ENCODE results near the gene SF3A1.
A peak's percentile ranks its signal among the peaks of the same experiment; 100 is the strongest.

DNA sequence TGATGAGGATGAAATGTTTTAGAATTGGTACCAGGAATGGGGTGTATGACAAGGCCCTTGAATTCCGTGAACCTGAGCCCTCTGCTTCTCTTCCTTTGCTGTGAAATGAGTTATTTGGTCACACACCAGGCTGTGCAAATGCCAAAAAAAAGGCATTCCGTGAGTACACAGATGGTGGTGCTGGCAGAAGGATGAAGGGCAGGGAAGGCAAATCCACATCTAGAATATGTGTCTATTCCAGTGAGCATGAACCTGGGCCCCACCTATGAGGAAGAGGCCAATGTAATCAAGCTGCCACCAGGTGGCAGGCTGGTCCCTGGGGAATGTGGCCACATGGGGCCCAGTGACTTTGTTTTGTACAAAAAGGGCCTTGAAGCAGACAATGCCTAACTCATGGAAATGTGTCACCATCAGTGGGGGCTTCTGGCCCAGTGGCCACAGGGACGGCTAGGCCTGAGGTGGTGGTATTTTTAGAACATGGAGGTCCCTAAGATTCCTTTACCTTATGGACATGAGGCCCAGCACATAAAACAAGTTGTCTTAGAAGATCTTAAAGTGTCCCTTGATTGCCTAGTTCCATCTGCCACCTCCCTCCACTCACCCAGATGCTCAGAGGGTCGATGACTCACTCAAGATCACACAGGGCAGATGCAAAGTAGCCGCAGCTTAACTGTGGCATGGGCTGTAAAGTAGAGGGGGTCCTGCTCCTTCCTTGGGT, 34.4 kb upstream of the SF3A1 start:
- TF ChIP-seq, protein P1, sequence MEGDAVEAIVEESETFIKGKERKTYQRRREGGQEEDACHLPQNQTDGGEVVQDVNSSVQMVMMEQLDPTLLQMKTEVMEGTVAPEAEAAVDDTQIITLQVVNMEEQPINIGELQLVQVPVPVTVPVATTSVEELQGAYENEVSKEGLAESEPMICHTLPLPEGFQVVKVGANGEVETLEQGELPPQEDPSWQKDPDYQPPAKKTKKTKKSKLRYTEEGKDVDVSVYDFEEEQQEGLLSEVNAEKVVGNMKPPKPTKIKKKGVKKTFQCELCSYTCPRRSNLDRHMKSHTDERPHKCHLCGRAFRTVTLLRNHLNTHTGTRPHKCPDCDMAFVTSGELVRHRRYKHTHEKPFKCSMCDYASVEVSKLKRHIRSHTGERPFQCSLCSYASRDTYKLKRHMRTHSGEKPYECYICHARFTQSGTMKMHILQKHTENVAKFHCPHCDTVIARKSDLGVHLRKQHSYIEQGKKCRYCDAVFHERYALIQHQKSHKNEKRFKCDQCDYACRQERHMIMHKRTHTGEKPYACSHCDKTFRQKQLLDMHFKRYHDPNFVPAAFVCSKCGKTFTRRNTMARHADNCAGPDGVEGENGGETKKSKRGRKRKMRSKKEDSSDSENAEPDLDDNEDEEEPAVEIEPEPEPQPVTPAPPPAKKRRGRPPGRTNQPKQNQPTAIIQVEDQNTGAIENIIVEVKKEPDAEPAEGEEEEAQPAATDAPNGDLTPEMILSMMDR (IDR thresholded peaks at IDR 0.05; ENCODE audit: low read depth, low read length): peak; percentile 89
- TF ChIP-seq EZH2phosphoT487 (IDR thresholded peaks at IDR 0.05; ENCODE audit: low read depth): no peak

Measured in OCI-LY3 (cell line).